Mesodermal cell (in vitro differentiated cells): Measurements from ENCODE around the gene INSIG1.

ENCODE experiments used
- H3K27ac ChIP-seq: 2 replicates; pipeline ENCODE4 v1.7.0; 2013; ENCODE audit warnings: mild to moderate bottlenecking, low read depth, low read length, moderate library complexity; ENCODE audit not compliant: severe bottlenecking
- H3K36me3 ChIP-seq: 2 replicates; pipeline ENCODE4 v1.7.1; 2013; ENCODE audit warnings: mild to moderate bottlenecking, low read length, moderate library complexity; ENCODE audit not compliant: control insufficient read depth, insufficient read depth
- H3K4me1 ChIP-seq: one replicate; pipeline ENCODE4 v1.7.1; 2013; ENCODE audit warnings: mild to moderate bottlenecking, low read length; ENCODE audit not compliant: insufficient read depth, control insufficient read depth, poor library complexity, severe bottlenecking
- H3K4me3 ChIP-seq: 2 replicates; pipeline ENCODE4 v1.7.0; 2013; ENCODE audit warnings: low read length, control low read depth, mild to moderate bottlenecking; ENCODE audit not compliant: insufficient read depth, poor library complexity, severe bottlenecking; ENCODE audit errors: extremely low read depth
- H3K9me3 ChIP-seq: 2 replicates; pipeline ENCODE4 v1.7.1; 2013; ENCODE audit warnings: mild to moderate bottlenecking, low read length, moderate library complexity; ENCODE audit not compliant: control insufficient read depth
- WGBS, 2 experiments: methylation state at CpG; one replicate each; pipeline ENCODE4 v1.1.5; 2013; ENCODE audit warnings: missing lambda C conversion rate in 2 of 2; ENCODE audit not compliant: insufficient coverage in 2 of 2; 5-methylcytosine and 5-hydroxymethylcytosine counted together

Gene INSIG1

GRCh38 chr7:155286686-155287085, 11.0 kb upstream of the INSIG1 start:
- H3K36me3 ChIP-seq, result no peaks in the 10 kb centered on the region
- no peak overlapping the region for H3K27ac ChIP-seq
- H3K9me3 ChIP-seq, result no peaks in the 10 kb centered on the region
- 91 to 97% methylated on average over 8 of the region's 8 CpGs for WGBS, 2 experiments
- H3K4me1 ChIP-seq, result peaks cover 10% of the 10 kb centered on the region
- H3K4me3 ChIP-seq, result no peak overlapping the region

DNA sequence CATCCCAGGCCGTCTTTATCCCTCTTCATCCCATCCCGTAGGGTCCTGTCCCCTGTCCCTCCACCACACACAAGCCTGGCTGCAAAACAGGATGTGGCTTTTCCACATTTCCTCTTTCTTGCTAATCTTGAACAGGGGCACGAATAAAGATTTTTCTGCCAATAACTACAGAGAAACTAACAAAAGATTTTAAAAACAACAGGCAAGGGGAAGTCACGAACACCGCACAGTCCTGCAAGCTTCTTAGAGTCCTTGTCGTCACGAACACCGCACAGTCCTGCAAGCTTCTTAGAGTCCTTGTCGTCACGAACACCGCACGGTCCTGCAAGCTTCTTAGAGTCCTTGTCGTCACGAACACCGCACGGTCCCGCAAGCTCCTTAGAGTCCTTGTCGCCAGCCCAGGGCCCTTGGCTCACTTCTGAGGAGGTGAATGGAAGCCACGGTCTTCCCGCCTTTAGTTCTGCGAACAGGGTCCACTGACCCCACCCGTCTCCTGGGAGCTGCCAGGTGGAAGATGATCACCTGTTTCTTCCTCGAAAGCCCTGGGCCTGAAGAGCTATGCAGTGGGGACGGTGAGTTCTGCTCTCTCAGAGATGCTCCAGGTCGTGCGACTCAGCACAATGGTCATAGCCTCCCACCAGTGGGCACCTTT, 10.3 kb upstream of the INSIG1 start:
- no peaks in the 10 kb centered on the region for H3K9me3 ChIP-seq
- no peak overlapping the region for H3K4me3 ChIP-seq
- H3K4me1 ChIP-seq, result peaks cover 13% of the 10 kb centered on the region
- no peaks in the 10 kb centered on the region for H3K36me3 ChIP-seq
- 94 to 97% methylated on average over 19 to 24 of the region's 26 CpGs for WGBS, 2 experiments
- no peak overlapping the region for H3K27ac ChIP-seq

GRCh38 chr7:155288055-155288454, 9.6 kb upstream of the INSIG1 start:
- H3K27ac ChIP-seq, result no peak overlapping the region
- 93 to 95% methylated on average over 15 to 18 of the region's 18 CpGs for WGBS, 2 experiments

GRCh38 chr7:155289107-155289506, 8.6 kb upstream of the INSIG1 start:
- no peak overlapping the region for H3K4me3 ChIP-seq
- peaks cover 21% of the 10 kb centered on the region for H3K4me1 ChIP-seq
- no peaks in the 10 kb centered on the region for H3K36me3 ChIP-seq
- peaks cover under 1% of the 10 kb centered on the region for H3K9me3 ChIP-seq
- 85 to 90% methylated on average over 7 of the region's 7 CpGs for whole genome bisulfite sequencing, 2 experiments
- no peak overlapping the region for H3K27ac ChIP-seq

More at GRCh38 chr7:155288055-155288454, 9.6 kb upstream of the INSIG1 start:
- Histone ChIP-seq H3K4me1 (peaks cover 19% of the 10 kb centered on the region), H3K36me3 (no peaks in the 10 kb centered on the region), H3K9me3 (no peaks in the 10 kb centered on the region), H3K4me3 (no peak overlapping the region)

DNA sequence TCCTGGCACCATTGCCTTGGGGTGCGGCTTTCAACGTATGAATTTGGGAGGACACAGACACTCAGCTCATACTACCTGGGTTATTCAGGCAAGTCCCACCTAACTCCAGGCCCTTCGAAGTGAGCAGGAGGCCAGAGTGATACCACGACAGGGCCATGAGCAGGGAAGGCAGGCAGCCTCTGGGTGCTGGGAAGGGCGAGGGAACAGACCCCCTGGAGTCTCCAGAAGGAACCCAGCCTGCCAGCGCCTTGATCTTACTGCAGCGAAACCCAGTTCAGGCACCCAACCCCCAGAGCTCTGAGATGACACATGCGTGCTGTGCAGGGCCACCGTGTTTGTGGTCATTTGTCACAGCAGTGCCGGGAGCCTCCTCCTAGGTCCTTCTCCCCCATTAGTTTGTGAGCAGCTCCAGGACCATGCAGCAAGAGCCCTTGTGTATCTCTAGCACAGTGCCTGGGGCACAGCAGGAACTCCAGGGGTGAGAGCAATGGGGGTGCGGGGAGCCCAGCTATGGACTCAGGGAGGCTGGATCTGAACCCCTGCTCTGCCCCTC, 7.7 kb upstream of the INSIG1 start:
- Histone ChIP-seq H3K4me1 (peaks cover 21% of the 10 kb centered on the region), H3K9me3 (peaks cover 6% of the 10 kb centered on the region), H3K4me3 (no peak overlapping the region), H3K36me3 (no peaks in the 10 kb centered on the region), H3K27ac (no peak overlapping the region)
- WGBS, 2 experiments, result 84 to 94% methylated on average over 7 of the region's 11 CpGs

GRCh38 chr7:155291045-155291530, 6.6 kb upstream of the INSIG1 start:
- WGBS, 2 experiments, result 72% methylated on average over 3 of the region's 5 CpGs; no CpG with 5 or more reads in 1 of the 2 experiments
- Histone ChIP-seq H3K4me1 (peaks cover 21% of the 10 kb centered on the region), H3K9me3 (peaks cover 9% of the 10 kb centered on the region), H3K4me3 (no peak overlapping the region), H3K27ac (no peak overlapping the region), H3K36me3 (no peaks in the 10 kb centered on the region)

DNA sequence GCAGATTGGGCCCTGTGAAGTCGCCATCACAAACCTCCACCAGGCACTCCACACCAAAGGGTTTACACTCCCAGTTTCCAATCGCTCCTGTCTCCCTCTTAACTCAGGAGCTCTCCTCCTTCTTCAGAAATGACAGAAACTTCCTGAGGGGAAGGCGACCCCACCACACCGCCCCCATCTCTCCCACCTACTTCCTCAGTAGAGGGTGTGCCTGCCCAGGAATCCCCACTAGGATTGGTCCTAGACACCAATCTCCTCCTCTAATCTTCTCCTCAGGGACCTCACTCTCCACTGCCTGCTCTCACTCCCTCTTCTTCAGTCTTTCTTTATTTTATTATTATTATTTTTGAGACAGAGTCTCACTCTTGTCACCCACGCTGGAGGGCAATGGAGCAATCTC, 5.9 kb upstream of the INSIG1 start:
- no peak overlapping the region for H3K27ac ChIP-seq
- H3K9me3 ChIP-seq, result peaks cover 9% of the 10 kb centered on the region
- no peak overlapping the region for H3K4me3 ChIP-seq
- WGBS, 2 experiments, result 80 to 95% methylated on average over 3 to 4 of the region's 5 CpGs
- peaks cover 27% of the 10 kb centered on the region for H3K4me1 ChIP-seq
- no peaks in the 10 kb centered on the region for H3K36me3 ChIP-seq

DNA sequence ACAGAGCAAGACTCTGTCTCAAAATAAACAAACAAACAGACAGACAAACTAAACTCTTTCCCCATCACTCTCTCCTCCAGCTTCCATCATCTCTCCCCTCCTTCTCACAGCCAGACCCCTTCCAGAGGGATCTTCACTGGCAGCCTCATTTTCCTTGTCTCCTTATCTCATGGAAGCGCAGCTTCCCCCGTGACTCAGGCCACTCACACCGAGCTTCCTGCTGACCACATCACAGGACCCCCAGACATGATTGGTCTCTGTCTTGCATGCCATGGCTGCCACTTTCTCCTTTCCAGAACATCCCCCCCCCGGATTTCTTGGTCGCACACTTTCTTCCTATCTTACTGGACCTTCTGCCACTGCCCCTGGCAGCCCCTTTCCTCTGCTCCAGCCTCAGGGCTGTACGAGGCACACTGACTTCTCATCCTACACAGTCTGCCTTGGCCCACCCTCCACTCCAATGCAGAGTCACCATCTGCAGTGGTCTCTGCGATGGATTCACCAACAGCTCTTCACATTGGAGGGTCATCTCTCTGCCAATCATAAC, 4.9 kb upstream of the INSIG1 start:
- no peak overlapping the region for H3K4me3 ChIP-seq
- peaks cover 27% of the 10 kb centered on the region for H3K4me1 ChIP-seq
- peaks cover 9% of the 10 kb centered on the region for H3K9me3 ChIP-seq
- 74 to 76% methylated on average over 5 of the region's 7 CpGs for WGBS, 2 experiments
- no peaks in the 10 kb centered on the region for H3K36me3 ChIP-seq
- no peak overlapping the region for H3K27ac ChIP-seq

GRCh38 chr7:155293721-155294510, 3.8 kb upstream of the INSIG1 start:
- Histone ChIP-seq H3K4me1 (peaks cover 27% of the 10 kb centered on the region), H3K27ac (no peak overlapping the region), H3K4me3 (no peak overlapping the region), H3K36me3 (no peaks in the 10 kb centered on the region), H3K9me3 (peaks cover 9% of the 10 kb centered on the region)
- 94 to 95% methylated on average over 5 of the region's 8 CpGs for WGBS, 2 experiments

DNA sequence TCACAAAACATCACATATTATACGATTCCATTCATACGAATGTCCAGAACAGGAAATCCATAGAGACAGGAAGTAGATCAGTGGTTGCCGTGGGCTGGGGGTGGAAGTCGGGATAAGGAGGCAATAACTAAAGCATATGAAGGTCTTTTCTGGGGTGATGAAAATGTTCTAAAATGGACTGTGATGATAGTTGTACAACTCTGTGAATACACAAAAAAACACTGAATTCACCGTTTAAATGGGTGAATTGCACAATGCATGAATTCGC, 3.2 kb upstream of the INSIG1 start:
- 86 to 100% methylated on average over 2 to 6 of the region's 6 CpGs for WGBS, 2 experiments
- peaks cover 5% of the 10 kb centered on the region for H3K36me3 ChIP-seq
- H3K4me1 ChIP-seq, result peaks cover 27% of the 10 kb centered on the region
- no peak overlapping the region for H3K4me3 ChIP-seq
- H3K9me3 ChIP-seq, result peaks cover 9% of the 10 kb centered on the region
- H3K27ac ChIP-seq, result no peak overlapping the region
